Mesendoderm (in vitro differentiated cells): ENCODE data around the gene TCERG1L.

Experiments
- DNase-seq: peaks from one replicate; pipeline ENCODE4 v3.0.0; 2013
- H2AK5ac ChIP-seq: 2 replicates; pipeline ENCODE4 v1.6.1; 2013; ENCODE audit warnings: low read length, inconsistent platforms
- H2BK120ac ChIP-seq: 2 replicates; pipeline ENCODE4 v1.6.1; 2013; ENCODE audit warnings: low read depth, mild to moderate bottlenecking, low read length, moderate library complexity, mixed read lengths
- H2BK15ac ChIP-seq: replicated peaks from 2 replicates; pipeline ENCODE4 v1.6.1; 2013; ENCODE audit warnings: low read depth, mild to moderate bottlenecking, moderate library complexity
- H2BK5ac ChIP-seq: 2 replicates; pipeline ENCODE4 v1.6.1; 2013; ENCODE audit warnings: low read length, inconsistent platforms
- H3K18ac ChIP-seq: 2 replicates; pipeline ENCODE4 v1.6.1; 2013; ENCODE audit warnings: mild to moderate bottlenecking, low read length, mixed read lengths
- H3K23ac ChIP-seq: one replicate; pipeline ENCODE4 v1.6.1; 2013; ENCODE audit warnings: low read length
- H3K27ac ChIP-seq: 2 replicates; pipeline ENCODE4 v1.5.1; 2013; ENCODE audit warnings: low read depth, mild to moderate bottlenecking, inconsistent platforms, low read length, moderate library complexity
- H3K27me3 ChIP-seq: 2 replicates; pipeline ENCODE4 v1.6.1; 2013; ENCODE audit warnings: low read length, control low read depth, mild to moderate bottlenecking, inconsistent platforms; ENCODE audit not compliant: insufficient read depth, poor library complexity
- H3K36me3 ChIP-seq: 2 replicates; pipeline ENCODE4 v1.6.1; 2013; ENCODE audit warnings: low read length, inconsistent platforms; ENCODE audit not compliant: control insufficient read depth, insufficient read depth
- H3K4ac ChIP-seq: one replicate; pipeline ENCODE4 v1.6.1; 2013; ENCODE audit warnings: low read depth, mild to moderate bottlenecking, low read length, moderate library complexity
- H3K4me1 ChIP-seq: 2 replicates; pipeline ENCODE4 v1.6.1; 2013; ENCODE audit warnings: low read depth, low read length, inconsistent platforms; ENCODE audit not compliant: control insufficient read depth
- H3K4me2 ChIP-seq: 2 replicates; pipeline ENCODE4 v1.6.1; 2013; ENCODE audit warnings: low read length
- H3K4me3 ChIP-seq: 2 replicates; pipeline ENCODE4 v1.5.1; 2013; ENCODE audit warnings: mild to moderate bottlenecking, low read length
- H3K56ac ChIP-seq: one replicate; pipeline ENCODE4 v1.6.1; 2013; ENCODE audit warnings: low read length
- H3K79me1 ChIP-seq: 2 replicates; pipeline ENCODE4 v1.6.1; 2013; ENCODE audit warnings: low read length, inconsistent platforms
- H3K79me2 ChIP-seq: 2 replicates; pipeline ENCODE4 v1.6.1; 2013; ENCODE audit warnings: mild to moderate bottlenecking, low read length; ENCODE audit not compliant: control insufficient read depth, insufficient read depth
- H3K9ac ChIP-seq: 2 replicates; pipeline ENCODE4 v1.6.1; 2013; ENCODE audit warnings: low read length, inconsistent platforms
- H4K5ac ChIP-seq: one replicate; pipeline ENCODE4 v1.6.1; 2013; ENCODE audit warnings: low read length
- H4K8ac ChIP-seq: one replicate; pipeline ENCODE4 v1.6.1; 2013; ENCODE audit warnings: low read depth, mild to moderate bottlenecking, control low read depth, low read length, moderate library complexity
- WGBS: extraction: QIAGEN DNeasy Blood & Tissue Kit; methylation state at CpG from one replicate; pipeline ENCODE4 v1.1.7; 2013; ENCODE audit warnings: low lambda C conversion rate, missing lambda C conversion rate; ENCODE audit not compliant: insufficient coverage; ENCODE audit errors: extremely low coverage; 5-methylcytosine and 5-hydroxymethylcytosine counted together

Gene TCERG1L

DNA sequence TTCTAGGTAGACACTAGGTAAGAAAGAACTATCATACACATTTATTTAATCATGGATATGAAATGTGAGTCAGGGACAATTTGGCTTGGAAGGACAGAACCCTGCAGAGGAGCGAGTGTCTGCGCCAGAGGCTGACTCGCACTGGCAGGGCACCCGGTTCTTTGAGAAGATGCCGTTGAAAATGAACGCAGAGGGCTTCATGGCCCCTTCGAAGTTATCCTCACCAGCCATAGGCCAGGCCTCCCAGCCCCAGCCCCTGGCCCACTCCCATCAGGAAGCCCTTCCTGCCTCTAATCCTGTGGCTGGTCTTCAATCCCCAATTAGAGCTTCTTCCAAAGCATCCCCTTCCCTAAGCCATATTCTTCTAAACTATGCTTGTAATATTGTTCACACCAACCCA lies 239.8 kb downstream of the TCERG1L start:
- Histone ChIP-seq H3K4ac (no peak overlapping the region), H4K5ac (no peak overlapping the region), H3K56ac (no peak overlapping the region), H2BK15ac (no peak overlapping the region), H3K27me3 (no peaks in the 10 kb centered on the region), H3K79me1 (no peaks in the 10 kb centered on the region), H2AK5ac (no peak overlapping the region), H3K4me3 (no peak overlapping the region), H3K18ac (no peak overlapping the region), H4K8ac (no peak overlapping the region), H3K79me2 (no peaks in the 10 kb centered on the region), H3K4me1 (no peaks in the 10 kb centered on the region), H3K23ac (no peak overlapping the region), H3K9ac (no peak overlapping the region), H2BK5ac (no peak overlapping the region), H2BK120ac (no peak overlapping the region), H3K4me2 (no peak overlapping the region), H3K36me3 (no peaks in the 10 kb centered on the region), H3K27ac (no peak overlapping the region)
- DNase-seq: no peak
- WGBS: no CpG with 5 or more reads among the region's 7 CpGs

DNA sequence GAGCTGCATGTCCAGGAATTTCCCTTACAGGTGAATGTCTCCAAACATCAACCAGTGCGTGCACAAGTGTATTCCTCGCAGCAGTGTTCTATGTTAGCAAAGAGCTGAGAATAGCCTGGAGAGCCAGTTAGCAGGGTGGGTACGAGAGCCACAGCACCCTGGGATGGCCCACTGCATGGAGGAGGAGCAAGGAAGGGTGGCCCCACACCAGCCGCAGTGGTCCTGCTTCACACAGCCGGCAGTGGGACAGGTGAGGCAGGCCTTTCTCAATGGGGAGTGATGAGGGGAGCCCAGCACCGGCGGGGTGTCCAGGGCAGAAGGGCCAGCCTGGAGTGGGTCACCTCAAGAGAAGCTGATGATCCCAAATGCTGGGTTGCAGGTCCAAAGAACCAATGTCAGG lies 240.7 kb downstream of the TCERG1L start:
- Histone ChIP-seq H3K56ac (no peak overlapping the region), H3K27me3 (no peaks in the 10 kb centered on the region), H2BK5ac (no peak overlapping the region), H2BK120ac (no peak overlapping the region), H3K4me3 (no peak overlapping the region), H3K36me3 (no peaks in the 10 kb centered on the region), H4K5ac (no peak overlapping the region), H3K4ac (no peak overlapping the region), H3K18ac (no peak overlapping the region), H3K4me1 (no peaks in the 10 kb centered on the region), H2AK5ac (no peak overlapping the region), H3K79me1 (no peaks in the 10 kb centered on the region), H3K9ac (no peak overlapping the region), H3K79me2 (no peaks in the 10 kb centered on the region), H2BK15ac (no peak overlapping the region), H3K4me2 (no peak overlapping the region), H3K23ac (no peak overlapping the region), H4K8ac (no peak overlapping the region), H3K27ac (no peak overlapping the region)
- WGBS: no CpG with 5 or more reads among the region's 7 CpGs
- DNase-seq: no peak

DNA sequence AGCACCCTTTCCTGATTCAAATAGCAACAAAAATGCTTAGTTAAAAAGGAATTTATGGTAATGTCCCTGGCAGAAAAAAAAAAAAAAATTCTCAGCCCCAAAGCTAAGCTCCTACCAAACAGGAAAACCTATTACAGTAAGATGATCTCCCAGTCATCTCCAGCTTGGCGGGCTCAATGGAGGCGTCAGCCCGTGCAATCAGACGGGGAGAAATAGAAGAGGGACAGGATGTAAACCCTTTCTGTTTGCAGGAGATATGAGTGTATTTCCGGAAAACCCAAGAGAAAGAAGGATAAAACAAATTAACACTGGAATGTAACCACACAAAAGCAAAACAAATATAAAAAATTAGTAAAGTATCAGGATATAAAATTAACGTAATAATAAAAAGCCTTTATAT lies 242.8 kb downstream of the TCERG1L start:
- no peak overlapping the region for H3K4me2 ChIP-seq
- H3K27me3 ChIP-seq: no peaks in the 10 kb centered on the region
- H4K5ac ChIP-seq: no peak overlapping the region
- H2BK15ac ChIP-seq: no peak overlapping the region
- H3K9ac ChIP-seq: no peak overlapping the region
- DNase-seq: peak; percentile 42
- no peaks in the 10 kb centered on the region for H3K79me1 ChIP-seq
- H2BK120ac ChIP-seq: no peak overlapping the region
- no peaks in the 10 kb centered on the region for H3K79me2 ChIP-seq
- H3K56ac ChIP-seq: no peak overlapping the region
- no peaks in the 10 kb centered on the region for H3K4me1 ChIP-seq
- H3K4me3 ChIP-seq: no peak overlapping the region
- no peak overlapping the region for H4K8ac ChIP-seq
- H3K18ac ChIP-seq: no peak overlapping the region
- H3K36me3 ChIP-seq: no peaks in the 10 kb centered on the region
- no peak overlapping the region for H2AK5ac ChIP-seq
- no peak overlapping the region for H2BK5ac ChIP-seq
- H3K4ac ChIP-seq: no peak overlapping the region
- WGBS: no CpG with 5 or more reads among the region's 6 CpGs
- H3K27ac ChIP-seq: no peak overlapping the region
- H3K23ac ChIP-seq: no peak overlapping the region

DNA sequence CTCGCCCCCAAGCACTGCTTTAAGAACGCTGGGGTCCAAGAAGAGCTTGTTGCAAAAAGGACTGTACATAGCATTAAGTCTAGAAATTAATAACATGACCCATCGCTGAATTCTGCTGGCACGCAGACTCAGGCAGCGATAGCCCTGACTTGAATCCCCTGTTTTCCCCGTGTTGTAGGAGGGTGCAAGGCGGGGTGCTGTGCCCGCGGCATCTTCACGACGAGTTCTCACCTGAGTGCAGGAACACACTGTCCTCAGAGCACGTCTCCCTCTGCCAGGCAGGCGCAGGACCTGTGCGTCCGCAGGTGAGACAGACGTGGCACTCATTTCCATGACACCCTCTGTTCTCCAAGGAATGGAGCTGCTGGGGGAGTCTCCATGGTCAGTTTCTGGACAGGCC lies 243.2 kb downstream of the TCERG1L start:
- H3K27ac ChIP-seq: no peak overlapping the region
- H4K8ac ChIP-seq: no peak overlapping the region
- H3K18ac ChIP-seq: peak overlapping the region; percentile 32
- no peaks in the 10 kb centered on the region for H3K36me3 ChIP-seq
- no peak overlapping the region for H3K4ac ChIP-seq
- no peaks in the 10 kb centered on the region for H3K27me3 ChIP-seq
- no peaks in the 10 kb centered on the region for H3K4me1 ChIP-seq
- no peak overlapping the region for H2BK15ac ChIP-seq
- no peaks in the 10 kb centered on the region for H3K79me1 ChIP-seq
- no peak overlapping the region for H2AK5ac ChIP-seq
- no peak overlapping the region for H3K4me2 ChIP-seq
- no peak overlapping the region for H2BK5ac ChIP-seq
- no peaks in the 10 kb centered on the region for H3K79me2 ChIP-seq
- H3K23ac ChIP-seq: no peak overlapping the region
- H2BK120ac ChIP-seq: no peak overlapping the region
- no peak overlapping the region for H3K56ac ChIP-seq
- no peak overlapping the region for H4K5ac ChIP-seq
- DNase-seq: no peak
- no peak overlapping the region for H3K4me3 ChIP-seq
- no CpG with 5 or more reads among the region's 16 CpGs for WGBS
- no peak overlapping the region for H3K9ac ChIP-seq

DNA sequence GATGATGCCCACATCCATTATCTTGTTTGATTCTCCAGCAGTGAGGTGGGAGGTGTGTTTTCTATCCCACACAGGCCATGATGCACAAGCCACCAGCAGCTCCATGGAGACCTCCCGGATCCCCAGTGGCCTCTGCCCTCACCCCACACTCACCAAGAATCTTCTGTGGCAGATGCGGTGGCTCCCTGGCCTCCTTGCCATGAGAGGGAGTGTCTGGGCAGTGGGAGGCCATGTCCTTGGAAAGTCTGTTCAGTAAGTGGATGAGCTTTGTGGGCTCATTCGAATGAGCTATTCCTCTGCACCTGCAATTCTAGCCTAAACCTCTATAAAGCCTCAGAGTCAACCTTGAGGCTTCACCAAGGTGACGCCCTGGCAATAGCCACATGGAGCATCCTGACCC lies 243.8 kb downstream of the TCERG1L start:
- no peak overlapping the region for H3K23ac ChIP-seq
- H2BK15ac ChIP-seq: no peak overlapping the region
- no peak overlapping the region for H2AK5ac ChIP-seq
- H3K79me2 ChIP-seq: no peaks in the 10 kb centered on the region
- no peak overlapping the region for H3K4ac ChIP-seq
- no peak overlapping the region for H3K4me2 ChIP-seq
- H3K27ac ChIP-seq: no peak overlapping the region
- no peaks in the 10 kb centered on the region for H3K27me3 ChIP-seq
- no peaks in the 10 kb centered on the region for H3K36me3 ChIP-seq
- H3K18ac ChIP-seq: no peak overlapping the region
- no peak overlapping the region for H3K4me3 ChIP-seq
- WGBS: no CpG with 5 or more reads among the region's 4 CpGs
- no peak overlapping the region for H3K9ac ChIP-seq
- no peaks in the 10 kb centered on the region for H3K79me1 ChIP-seq
- H2BK120ac ChIP-seq: no peak overlapping the region
- no peak overlapping the region for H4K8ac ChIP-seq
- no peak overlapping the region for H4K5ac ChIP-seq
- no peak overlapping the region for H2BK5ac ChIP-seq
- no peaks in the 10 kb centered on the region for H3K4me1 ChIP-seq
- no peak overlapping the region for H3K56ac ChIP-seq
- no peak for DNase-seq

DNA sequence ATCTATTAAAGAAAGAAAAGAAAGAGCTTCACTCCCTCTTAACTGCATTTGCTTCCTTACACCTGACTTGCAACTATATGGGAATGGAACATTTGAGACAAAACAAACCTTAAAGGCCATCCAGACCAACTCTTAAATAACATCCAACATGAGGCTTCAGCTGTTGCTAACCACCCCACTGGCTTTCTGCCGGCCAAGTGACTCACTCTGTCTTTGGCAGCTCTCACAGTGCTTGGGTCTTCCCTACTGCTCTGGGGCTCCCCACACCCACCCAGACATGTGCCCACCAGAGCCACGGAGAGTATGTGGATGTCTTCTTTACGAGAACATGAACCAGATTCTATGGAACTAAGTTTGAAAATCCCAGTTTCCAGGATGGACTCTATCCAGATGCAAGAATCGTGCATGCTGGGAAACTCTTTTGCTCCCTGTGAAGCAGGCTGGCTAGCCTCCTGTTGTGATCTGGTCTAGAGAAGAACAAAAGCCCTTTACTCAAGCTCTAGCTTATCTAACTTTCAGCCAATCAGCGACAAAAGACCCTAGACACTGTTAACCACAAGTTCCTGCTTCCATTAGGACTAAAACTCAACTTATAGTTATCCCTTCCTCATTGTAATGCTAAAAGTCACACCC lies 245.7 kb downstream of the TCERG1L start:
- DNase-seq: peak; percentile 88
- Histone ChIP-seq H2AK5ac (no peak overlapping the region), H4K5ac (no peak overlapping the region), H3K4ac (no peak overlapping the region), H2BK15ac (no peak overlapping the region), H3K27me3 (no peaks in the 10 kb centered on the region), H3K79me2 (no peaks in the 10 kb centered on the region), H4K8ac (no peak overlapping the region), H3K9ac (no peak overlapping the region), H3K27ac (no peak overlapping the region), H3K56ac (no peak overlapping the region), H3K79me1 (no peaks in the 10 kb centered on the region), H3K4me3 (no peak overlapping the region), H2BK5ac (no peak overlapping the region), H3K4me2 (no peak overlapping the region), H3K36me3 (no peaks in the 10 kb centered on the region), H3K23ac (no peak overlapping the region), H3K18ac (no peak overlapping the region), H3K4me1 (no peaks in the 10 kb centered on the region), H2BK120ac (no peak overlapping the region)
- no CpG with 5 or more reads among the region's 5 CpGs for WGBS
